Smooth muscle cell (in vitro differentiated cells): ENCODE results near the gene RTN4R. TPM values are rescaled to one million over a fixed set of nuclear protein-coding genes. Genes with fewer than 3 reads are reported as not detected.

ENCODE experiments used
- DNase-seq: peaks from one replicate; lab custom pipeline; 2025; ENCODE audit not compliant: unreplicated experiment; lab: John Stamatoyannopoulos, UW
- H2AFZ ChIP-seq: fragments of 200-600 bp; sonication (generic); 2 replicates; pipeline ENCODE4 v1.6.0; 2016; ENCODE audit warnings: antibody characterized with exemption, low read depth, mild to moderate bottlenecking
- H3F3A ChIP-seq: fragments of 200-600 bp; sonication (generic); 2 replicates; pipeline ENCODE4 v1.6.0; 2017; ENCODE audit warnings: antibody characterized with exemption, low read depth
- H3K27ac ChIP-seq: fragments of 200-600 bp; sonication (generic); 2 replicates; pipeline ENCODE4 v1.5.1; 2016; ENCODE audit warnings: low read depth, mild to moderate bottlenecking
- H3K27me3 ChIP-seq: fragments of 200-600 bp; sonication (generic); 2 replicates; pipeline ENCODE4 v1.6.1; 2016; ENCODE audit warnings: low read depth, mild to moderate bottlenecking
- H3K36me3 ChIP-seq: fragments of 200-600 bp; sonication (generic); 2 replicates; pipeline ENCODE4 v1.5.1; 2016; ENCODE audit warnings: low read depth
- H3K4me1 ChIP-seq: fragments of 200-600 bp; sonication (generic); 2 replicates; pipeline ENCODE4 v1.5.1; 2016; ENCODE audit warnings: low read depth
- H3K4me2 ChIP-seq: fragments of 200-600 bp; sonication (generic); 2 replicates; pipeline ENCODE4 v1.6.0; 2016; ENCODE audit warnings: mild to moderate bottlenecking
- H3K4me3 ChIP-seq: fragments of 200-600 bp; sonication (generic); 2 replicates; pipeline ENCODE4 v1.5.1; 2016; ENCODE audit warnings: mild to moderate bottlenecking
- H3K79me2 ChIP-seq: fragments of 200-600 bp; sonication (generic); 2 replicates; pipeline ENCODE4 v1.6.0; 2016; ENCODE audit warnings: low read depth, mild to moderate bottlenecking
- H3K9ac ChIP-seq: fragments of 200-600 bp; sonication (generic); 2 replicates; pipeline ENCODE4 v1.6.0; 2016; ENCODE audit warnings: low read depth
- H3K9me3 ChIP-seq: fragments of 200-600 bp; sonication (generic); replicated peaks from 2 replicates; pipeline ENCODE4 v1.5.1; 2016; ENCODE audit warnings: low read depth
- H4K20me1 ChIP-seq: fragments of 200-600 bp; sonication (generic); 2 replicates; pipeline ENCODE4 v1.6.0; 2016; ENCODE audit warnings: low read depth
- CTCF ChIP-seq: fragments of 200-600 bp; sonication (generic); IDR thresholded peaks from 2 replicates; pipeline ENCODE4 v1.5.1; 2017; ENCODE audit warnings: borderline replicate concordance, mild to moderate bottlenecking, antibody characterized with exemption; ENCODE audit not compliant: insufficient read depth, poor library complexity, severe bottlenecking
- WGBS: methylation state at CpG from one replicate; pipeline ENCODE4 v1.1.7; 2016; ENCODE audit warnings: low lambda C conversion rate; 5-methylcytosine and 5-hydroxymethylcytosine counted together
- polyA plus RNA-seq: library from polyadenylated mRNA; unstranded; fragments of >200 nt; fragmentation: Nextera tagmentation; extraction: Ambion mirVana; gene quantifications from 2 replicates; pipeline ENCODE4 v1.2.1, GENCODE V29; 2016
- total RNA-seq: library from RNA; depleted of rRNA; stranded (reverse); fragments of >200 nt; gene quantifications from 2 replicates; pipeline ENCODE4 v1.2.3, GENCODE V29; 2014

The RTN4R gene
- total and polyA plus RNA-seq, 2 experiments from 2014 or later, result 1.8 to 4.7 TPM

GRCh38 chr22:20213833-20214708, 54.0 kb downstream of the RTN4R start:
- Histone ChIP-seq H3K27me3 (no peaks in the 10 kb centered on the region), H3K9me3 (no peaks in the 10 kb centered on the region), H3K4me2 (no peak overlapping the region), H3F3A (no peaks in the 10 kb centered on the region), H3K79me2 (no peaks in the 10 kb centered on the region), H3K4me1 (no peaks in the 10 kb centered on the region), H2AFZ (no peak overlapping the region), H3K27ac (no peak overlapping the region), H3K9ac (no peak overlapping the region), H3K36me3 (no peaks in the 10 kb centered on the region), H4K20me1 (no peaks in the 10 kb centered on the region), H3K4me3 (no peak overlapping the region)
- DNase-seq, result no peak
- WGBS, result 89% methylated on average over 32 of the region's 33 CpGs
- no peak for TF ChIP-seq CTCF

GRCh38 chr22:20212754-20213699, 55.1 kb downstream of the RTN4R start:
- no peak overlapping the region for H3K9ac ChIP-seq
- TF ChIP-seq CTCF, result no peak
- 88% methylated on average over 27 of the region's 27 CpGs for WGBS
- no peaks in the 10 kb centered on the region for H3K27me3 ChIP-seq
- H3K79me2 ChIP-seq, result no peaks in the 10 kb centered on the region
- H3F3A ChIP-seq, result no peaks in the 10 kb centered on the region
- no peaks in the 10 kb centered on the region for H3K4me1 ChIP-seq
- H3K36me3 ChIP-seq, result no peaks in the 10 kb centered on the region
- no peak for DNase-seq
- no peaks in the 10 kb centered on the region for H4K20me1 ChIP-seq
- no peaks in the 10 kb centered on the region for H3K9me3 ChIP-seq
- H3K27ac ChIP-seq, result no peak overlapping the region
- H3K4me3 ChIP-seq, result no peak overlapping the region
- H2AFZ ChIP-seq, result no peak overlapping the region
- no peak overlapping the region for H3K4me2 ChIP-seq

- H3K4me3 ChIP-seq, result no peak overlapping the region
- H3K79me2 ChIP-seq, result no peaks in the 10 kb centered on the region
- no peak overlapping the region for H3K27ac ChIP-seq
- peaks cover 6% of the 10 kb centered on the region for H3K4me1 ChIP-seq
- no peaks in the 10 kb centered on the region for H3K9me3 ChIP-seq
- no peaks in the 10 kb centered on the region for H3K36me3 ChIP-seq
- H3K4me2 ChIP-seq, result no peak overlapping the region
- no peak overlapping the region for H3K9ac ChIP-seq
- 94% methylated on average over 23 of the region's 26 CpGs for WGBS
- H3F3A ChIP-seq, result no peaks in the 10 kb centered on the region
- no peak for DNase-seq
- no peak for TF ChIP-seq CTCF
- H2AFZ ChIP-seq, result no peak overlapping the region
- no peaks in the 10 kb centered on the region for H4K20me1 ChIP-seq
- H3K27me3 ChIP-seq, result no peaks in the 10 kb centered on the region
These were observed 55.9 kb downstream of the RTN4R start for GRCh38 chr22:20211997-20212753.
